Panc1 (cell line): ENCODE results near the gene IL32. TPM values are rescaled to one million over a fixed set of nuclear protein-coding genes. Genes with fewer than 3 reads are reported as not detected.

Source experiments
- ATAC-seq: fragments of 200-7000 bp; cut with Tn5 transposase; 2 replicates; pipeline ENCODE4 v1.9.1; 2020; ENCODE audit warnings: mild to moderate bottlenecking, moderate library complexity
- BruUV-seq: library from RNA; stranded (reverse); fragments of 400-500 nt; replicated peaks from 2 replicates; lab custom pipeline; 2021; lab: Mats Ljungman, UMichigan
- CTCF ChIA-PET: fragments of 300-600 bp; sonication (Branson Sonifier 250); formaldehyde crosslinking; loops from one replicate; lab custom pipeline; 2022; ENCODE audit warnings: antibody characterized with exemption; lab: Charles Lee
- POLR2A ChIA-PET: fragments of 300-600 bp; sonication (Branson Sonifier 250); formaldehyde crosslinking; loops from one replicate; lab custom pipeline; 2022; ENCODE audit warnings: antibody characterized with exemption; lab: Charles Lee
- DNase-seq: peaks from one replicate; pipeline ENCODE4 v3.0.0-alpha.2; 2010; ENCODE audit warnings: low read depth, low spot score
- H3K27ac ChIP-seq: 2 replicates; pipeline ENCODE4 v1.5.1; 2011; ENCODE audit warnings: mild to moderate bottlenecking, low read length, inconsistent platforms
- H3K27me3 ChIP-seq: fragments of 200-500 bp; sonication (Bioruptor generic); 2 replicates; pipeline ENCODE4 v1.6.0; 2014; ENCODE audit warnings: low read length, inconsistent platforms; ENCODE audit not compliant: control insufficient read depth, insufficient read depth
- H3K36me3 ChIP-seq: fragments of 200-500 bp; sonication (Bioruptor generic); 2 replicates; pipeline ENCODE4 v1.5.1; 2014; ENCODE audit warnings: inconsistent platforms, mild to moderate bottlenecking, low read length, moderate library complexity; ENCODE audit not compliant: control insufficient read depth, insufficient read depth
- H3K4me1 ChIP-seq: 2 replicates; pipeline ENCODE4 v1.5.1; 2011; ENCODE audit warnings: inconsistent platforms, mild to moderate bottlenecking, low read length, moderate library complexity; ENCODE audit not compliant: control insufficient read depth, insufficient read depth
- H3K4me3 ChIP-seq, 2 experiments: 2 replicates each; pipeline ENCODE4 v1.5.1; 2011 to 2012; ENCODE audit warnings: low read depth in 2 of 2, low read length in 2 of 2, mild to moderate bottlenecking in 2 of 2, inconsistent platforms in 1 of 2, moderate library complexity in 1 of 2
- H3K9me3 ChIP-seq: fragments of 200-500 bp; sonication (Bioruptor generic); 2 replicates; pipeline ENCODE4 v1.5.1; 2014; ENCODE audit warnings: low read depth, mild to moderate bottlenecking, inconsistent platforms, low read length, moderate library complexity; ENCODE audit not compliant: control insufficient read depth, insufficient read depth
- CTCF ChIP-seq: fragments of 450-650 bp; IDR thresholded peaks from 2 replicates; pipeline ENCODE4 v1.5.1; 2017; ENCODE audit warnings: mild to moderate bottlenecking
- POLR2AphosphoS5 ChIP-seq: IDR thresholded peaks from 2 replicates; pipeline ENCODE4 v1.6.1; 2012; ENCODE audit warnings: mild to moderate bottlenecking, low read depth, low read length, moderate library complexity
- SIN3A ChIP-seq: IDR thresholded peaks from 2 replicates; pipeline ENCODE4 v1.6.1; 2012; ENCODE audit warnings: low read depth, mild to moderate bottlenecking, low read length, moderate library complexity, borderline replicate concordance; ENCODE audit not compliant: insufficient read depth
- TCF7L2 ChIP-seq: IDR thresholded peaks from 2 replicates; pipeline ENCODE4 v1.6.1; 2011; ENCODE audit warnings: mild to moderate bottlenecking, low read depth, low read length, inconsistent platforms
- in situ Hi-C: cut with HindIII; loops from 2 replicates; pipeline ENCODE4 v1.10.0; 2016; ENCODE audit warnings: low sequenced_read_pairs, low pct_unique_long_range_greater_than_20kb
- intact Hi-C: fragments of 100-400 bp; cut with micrococcal nuclease; formaldehyde crosslinking; loops from one replicate; pipeline ENCODE4 v1.10.0; 2022; ENCODE audit not compliant: unreplicated experiment
- total RNA-seq: library from RNA; stranded (reverse); gene quantifications from one replicate; pipeline ENCODE4 v1.2.1, GENCODE V29; 2021; ENCODE audit not compliant: unreplicated experiment
- TF ChIP-seq, protein P1 (sequence below), 2 experiments: IDR thresholded peaks; 2 replicates each; pipeline ENCODE4 v1.6.1; 2011 to 2012; ENCODE audit warnings: low read depth in 2 of 2, control low read depth in 1 of 2, low read length in 1 of 2, mild to moderate bottlenecking in 1 of 2, moderate library complexity in 1 of 2; ENCODE audit not compliant: insufficient read depth in 1 of 2

IL32 gene
- total RNA-seq, 1 experiment from 2014 or later = 17.1 TPM

- no peak overlapping the region for H3K4me3 ChIP-seq
- CTCF ChIA-PET = no interaction called here
- in situ Hi-C loops (no loop called here), intact Hi-C loops (no loop called here)
- TF ChIP-seq CTCF (no peak), TCF7L2 (no peak), POLR2AphosphoS5 (no peak), SIN3A (no peak)
- TF ChIP-seq, protein P1, sequence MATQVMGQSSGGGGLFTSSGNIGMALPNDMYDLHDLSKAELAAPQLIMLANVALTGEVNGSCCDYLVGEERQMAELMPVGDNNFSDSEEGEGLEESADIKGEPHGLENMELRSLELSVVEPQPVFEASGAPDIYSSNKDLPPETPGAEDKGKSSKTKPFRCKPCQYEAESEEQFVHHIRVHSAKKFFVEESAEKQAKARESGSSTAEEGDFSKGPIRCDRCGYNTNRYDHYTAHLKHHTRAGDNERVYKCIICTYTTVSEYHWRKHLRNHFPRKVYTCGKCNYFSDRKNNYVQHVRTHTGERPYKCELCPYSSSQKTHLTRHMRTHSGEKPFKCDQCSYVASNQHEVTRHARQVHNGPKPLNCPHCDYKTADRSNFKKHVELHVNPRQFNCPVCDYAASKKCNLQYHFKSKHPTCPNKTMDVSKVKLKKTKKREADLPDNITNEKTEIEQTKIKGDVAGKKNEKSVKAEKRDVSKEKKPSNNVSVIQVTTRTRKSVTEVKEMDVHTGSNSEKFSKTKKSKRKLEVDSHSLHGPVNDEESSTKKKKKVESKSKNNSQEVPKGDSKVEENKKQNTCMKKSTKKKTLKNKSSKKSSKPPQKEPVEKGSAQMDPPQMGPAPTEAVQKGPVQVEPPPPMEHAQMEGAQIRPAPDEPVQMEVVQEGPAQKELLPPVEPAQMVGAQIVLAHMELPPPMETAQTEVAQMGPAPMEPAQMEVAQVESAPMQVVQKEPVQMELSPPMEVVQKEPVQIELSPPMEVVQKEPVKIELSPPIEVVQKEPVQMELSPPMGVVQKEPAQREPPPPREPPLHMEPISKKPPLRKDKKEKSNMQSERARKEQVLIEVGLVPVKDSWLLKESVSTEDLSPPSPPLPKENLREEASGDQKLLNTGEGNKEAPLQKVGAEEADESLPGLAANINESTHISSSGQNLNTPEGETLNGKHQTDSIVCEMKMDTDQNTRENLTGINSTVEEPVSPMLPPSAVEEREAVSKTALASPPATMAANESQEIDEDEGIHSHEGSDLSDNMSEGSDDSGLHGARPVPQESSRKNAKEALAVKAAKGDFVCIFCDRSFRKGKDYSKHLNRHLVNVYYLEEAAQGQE (IDR thresholded peaks at IDR 0.05; ENCODE audit: insufficient read depth in 1 of 2, low read depth in 2 of 2, low read length in 1 of 2) = no peak
- peaks cover 9% of the 10 kb centered on the region for H3K36me3 ChIP-seq
- H3K27ac ChIP-seq = no peak overlapping the region
- no peaks in the 10 kb centered on the region for H3K27me3 ChIP-seq
- ATAC-seq = no peak
- peaks cover 14% of the 10 kb centered on the region for H3K4me1 ChIP-seq
- POLR2A ChIA-PET = no interaction called here
- no TSS peak for BruUV-seq
- DNase-seq = no peak
- H3K9me3 ChIP-seq = no peaks in the 10 kb centered on the region
Measured at GRCh38 chr16:3017344-3017743, 48.1 kb upstream of the IL32 start.

DNA sequence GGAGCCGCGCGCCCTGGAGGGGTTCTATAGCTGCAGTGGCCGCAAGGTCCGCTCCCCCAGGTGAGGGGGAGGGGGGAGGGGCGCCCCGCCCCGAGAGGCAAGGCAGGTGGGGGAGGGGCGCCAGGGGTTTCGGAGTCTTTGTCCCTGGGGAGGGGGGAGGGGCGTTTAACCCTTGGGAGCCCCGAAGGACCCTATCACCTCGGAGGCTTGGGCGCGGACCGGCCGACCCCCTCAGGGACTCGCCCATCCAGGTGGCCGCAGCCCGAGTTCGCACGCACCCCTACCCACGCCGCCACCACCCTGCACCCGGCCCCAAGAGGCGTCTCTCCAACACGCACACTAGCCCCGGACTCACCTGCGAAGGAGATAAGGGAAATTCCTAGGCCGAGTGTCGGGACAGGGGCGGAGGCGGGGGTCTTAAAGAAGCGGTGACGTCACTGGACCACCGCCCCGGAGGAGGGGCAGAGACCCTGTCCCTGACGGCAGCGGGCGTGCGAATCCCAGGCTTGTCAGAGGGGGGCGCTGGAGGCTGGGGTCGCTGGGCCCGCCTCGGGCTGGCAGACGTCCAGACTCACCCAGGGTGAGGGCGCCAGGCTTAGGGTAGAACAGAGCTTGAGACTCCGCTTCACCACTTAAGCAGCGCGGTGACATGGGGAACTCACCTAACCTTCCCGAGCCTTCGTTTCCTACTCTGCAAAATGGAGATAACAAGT is 47.5 kb upstream of the IL32 start, which contains the start of gene CLDN6:
TSS of gene CLDN6 (minus strand) at position 390 of the 713 bp plus-strand sequence. CDS start 2,162 bp downstream, outside the sequence.
- ATAC-seq (no peak), DNase-seq (no peak)
- Histone ChIP-seq H3K9me3 (no peaks in the 10 kb centered on the region), H3K27me3 (no peaks in the 10 kb centered on the region), H3K27ac (no peak within 1 kb of the TSS), H3K4me3 (no peak within 1 kb of the TSS), H3K4me1 (peaks cover 18% of the 10 kb centered on the region), H3K36me3 (peaks cover 9% of the 10 kb centered on the region)
- ChIA-PET POLR2A (no interaction called here), CTCF (interaction anchor here (1.0 kb wide), 1 partner anchor 10 kb away, joined by 3 read pairs; no protein-coding TSS in a partner anchor)
- BruUV-seq = no TSS peak
- in situ Hi-C loops (no loop called here), intact Hi-C loops (no loop called here)
- TF ChIP-seq CTCF (peak; percentile 16; the same call in 1 of the 2 replicates), TCF7L2 (no peak), POLR2AphosphoS5 (no peak)
- TF ChIP-seq, protein P1 (IDR thresholded peaks at IDR 0.05; ENCODE audit: insufficient read depth in 1 of 2, low read depth in 2 of 2, low read length in 1 of 2) = no peak
